Uterus (tissue), 4 donors: ENCODE measurements around the gene C9orf78. TPM values are rescaled to one million over a fixed set of nuclear protein-coding genes. Genes with fewer than 3 reads are reported as not detected.

ENCODE experiments used
- DNase-seq, 2 donors: peaks; one replicate each; pipeline ENCODE4 v3.0.0-alpha.2; 2019 to 2020
- H3K27ac ChIP-seq, 2 donors: fragments of 200-600 bp; sonication (generic); 1 replicate in 1 of 2; 2 replicates in 1 of 2; pipeline ENCODE4 v1.5.1; 2016 to 2018
- H3K27me3 ChIP-seq, 2 donors: fragments of 200-600 bp; sonication (generic); one replicate each; pipeline ENCODE4 v1.5.1; 2018 to 2019; ENCODE audit warnings: control low read depth in 1 of 2
- H3K36me3 ChIP-seq, 2 donors: fragments of 200-600 bp; sonication (generic); one replicate each; pipeline ENCODE4 v1.5.1; 2019; ENCODE audit warnings: control low read depth in 1 of 2
- H3K4me1 ChIP-seq, 2 donors: fragments of 200-600 bp; sonication (generic); one replicate each; pipeline ENCODE4 v1.5.1; 2018 to 2019; ENCODE audit warnings: control low read depth in 1 of 2
- H3K4me3 ChIP-seq, 2 donors: fragments of 200-600 bp; sonication (generic); 1 replicate in 1 of 2; 2 replicates in 1 of 2; pipeline ENCODE4 v1.5.1; 2018 to 2019; ENCODE audit warnings: mild to moderate bottlenecking in 1 of 2
- H3K9me3 ChIP-seq, 2 donors: fragments of 200-600 bp; sonication (generic); one replicate each; pipeline ENCODE4 v1.5.1; 2019; ENCODE audit warnings: control low read depth in 1 of 2
- POLR2A ChIP-seq, 2 donors: fragments of 450-650 bp; IDR thresholded peaks; one replicate each; pipeline ENCODE4 v1.6.1; 2016; ENCODE audit warnings: antibody characterized with exemption in 2 of 2, mild to moderate bottlenecking in 1 of 2, moderate library complexity in 1 of 2
- intact Hi-C: fragments of 100-400 bp; cut with DNase I; formaldehyde crosslinking; loops from one replicate; pipeline ENCODE4 v1.15.1; 2023; ENCODE audit warnings: low total_unique reads
- total RNA-seq, 4 donors: library from RNA; depleted of rRNA in 3 of 4; stranded (reverse); fragments of >200 nt in 3 of 4; gene quantifications; one replicate each; pipeline versions ENCODE4 v1.1.0 to v1.2.4, GENCODE V29; 2014 to 2023
- TF ChIP-seq, protein P1 (sequence below), 4 experiments: fragments of 200-600 bp in 2 of 4; fragments of 450-650 bp in 2 of 4; sonication (generic) in 2 of 4; IDR thresholded peaks; one replicate each; pipeline ENCODE4 v1.5.1; 2016 to 2019; ENCODE audit warnings: antibody characterized with exemption in 4 of 4, mild to moderate bottlenecking in 2 of 4, moderate library complexity in 1 of 4
- donor health status: DM: yes; HTN: yes; CAD: no.

The C9orf78 gene
- total RNA-seq, 4 donors from 2014 or later, result 17.4 to 56.9 (median 35.0) TPM

GRCh38 chr9:129875181-129875611 is 40.1 kb upstream of the C9orf78 start:
- intact Hi-C loops, result no loop called here
- TF ChIP-seq, protein P1, sequence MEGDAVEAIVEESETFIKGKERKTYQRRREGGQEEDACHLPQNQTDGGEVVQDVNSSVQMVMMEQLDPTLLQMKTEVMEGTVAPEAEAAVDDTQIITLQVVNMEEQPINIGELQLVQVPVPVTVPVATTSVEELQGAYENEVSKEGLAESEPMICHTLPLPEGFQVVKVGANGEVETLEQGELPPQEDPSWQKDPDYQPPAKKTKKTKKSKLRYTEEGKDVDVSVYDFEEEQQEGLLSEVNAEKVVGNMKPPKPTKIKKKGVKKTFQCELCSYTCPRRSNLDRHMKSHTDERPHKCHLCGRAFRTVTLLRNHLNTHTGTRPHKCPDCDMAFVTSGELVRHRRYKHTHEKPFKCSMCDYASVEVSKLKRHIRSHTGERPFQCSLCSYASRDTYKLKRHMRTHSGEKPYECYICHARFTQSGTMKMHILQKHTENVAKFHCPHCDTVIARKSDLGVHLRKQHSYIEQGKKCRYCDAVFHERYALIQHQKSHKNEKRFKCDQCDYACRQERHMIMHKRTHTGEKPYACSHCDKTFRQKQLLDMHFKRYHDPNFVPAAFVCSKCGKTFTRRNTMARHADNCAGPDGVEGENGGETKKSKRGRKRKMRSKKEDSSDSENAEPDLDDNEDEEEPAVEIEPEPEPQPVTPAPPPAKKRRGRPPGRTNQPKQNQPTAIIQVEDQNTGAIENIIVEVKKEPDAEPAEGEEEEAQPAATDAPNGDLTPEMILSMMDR (IDR thresholded peaks at IDR 0.05), result no peak
- TF ChIP-seq POLR2A (IDR thresholded peaks at IDR 0.05), result no peak
- Histone ChIP-seq H3K27ac (no peak overlapping the region), H3K9me3 (no peaks in the 10 kb centered on the region), H3K36me3 (no peaks in the 10 kb centered on the region), H3K27me3 (no peaks in the 10 kb centered on the region), H3K4me3 (no peak overlapping the region), H3K4me1 (no peaks in the 10 kb centered on the region)
- DNase-seq, result no peak

- no peak for TF ChIP-seq POLR2A (IDR thresholded peaks at IDR 0.05)
- TF ChIP-seq, protein P1 (IDR thresholded peaks at IDR 0.05), result no peak
- DNase-seq, result no peak
- Histone ChIP-seq H3K9me3 (no peaks in the 10 kb centered on the region), H3K27ac (no peak overlapping the region), H3K36me3 (no peaks in the 10 kb centered on the region), H3K4me3 (no peak overlapping the region), H3K27me3 (no peaks in the 10 kb centered on the region), H3K4me1 (no peaks in the 10 kb centered on the region)
- intact Hi-C loops, result no loop called here
Measured at GRCh38 chr9:129874261-129875101, 39.4 kb upstream of the C9orf78 start.

DNA sequence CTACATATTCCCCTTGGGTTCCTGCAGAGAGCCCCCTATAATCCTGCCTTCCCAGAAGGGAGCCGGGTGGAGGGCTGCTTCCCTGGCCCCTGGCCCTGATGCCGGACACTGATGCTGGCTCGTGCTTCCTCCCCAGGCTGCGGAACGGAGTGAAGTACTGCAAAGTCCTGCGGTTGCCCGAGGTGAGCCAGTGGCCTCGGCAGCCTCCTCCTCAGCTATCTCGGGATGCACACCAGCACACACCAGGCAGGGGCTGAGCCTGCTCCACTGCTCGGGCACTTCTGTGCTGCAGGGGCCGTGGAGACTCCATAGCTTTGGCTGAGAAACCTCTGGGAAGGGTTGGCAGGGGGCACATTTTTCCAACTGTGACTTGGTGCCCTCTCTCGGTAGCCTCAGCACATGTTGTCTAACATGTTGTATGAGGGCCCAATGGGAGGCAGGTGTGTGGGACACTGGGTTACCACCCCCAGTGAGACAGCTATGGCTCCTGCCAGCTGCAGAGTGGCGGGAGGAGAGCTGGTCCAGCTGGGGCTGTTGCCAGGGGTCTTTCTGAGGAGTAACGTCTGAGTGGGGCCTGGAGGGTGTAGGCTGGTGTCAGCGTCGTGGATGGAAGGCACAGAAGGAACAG is 38.6 kb upstream of the C9orf78 start:
- Histone ChIP-seq H3K4me1 (no peaks in the 10 kb centered on the region), H3K9me3 (no peaks in the 10 kb centered on the region), H3K36me3 (no peaks in the 10 kb centered on the region), H3K4me3 (no peak overlapping the region), H3K27me3 (no peaks in the 10 kb centered on the region), H3K27ac (no peak overlapping the region)
- no peak for TF ChIP-seq POLR2A (IDR thresholded peaks at IDR 0.05)
- TF ChIP-seq, protein P1 (IDR thresholded peaks at IDR 0.05), result no peak
- intact Hi-C loops, result no loop called here
- DNase-seq, result no peak

GRCh38 chr9:129871046-129871445 is 36.0 kb upstream of the C9orf78 start:
- Histone ChIP-seq H3K27ac (no peak overlapping the region), H3K36me3 (no peaks in the 10 kb centered on the region), H3K4me1 (no peaks in the 10 kb centered on the region), H3K4me3 (no peak overlapping the region), H3K9me3 (no peaks in the 10 kb centered on the region), H3K27me3 (no peaks in the 10 kb centered on the region)
- intact Hi-C loops, result no loop called here
- no peak for TF ChIP-seq POLR2A (IDR thresholded peaks at IDR 0.05)
- TF ChIP-seq, protein P1 (IDR thresholded peaks at IDR 0.05), result no peak
- DNase-seq, result no peak
